ACC112 (cell line): Measurements from ENCODE around the gene ADH5.
A peak's percentile ranks its signal among the peaks of the same experiment; 100 is the strongest.
"Not testable (repeated sequence)": the region's sequence is repeated elsewhere in the genome, so short reads cannot be mapped to it uniquely, and the experiment has no call there.

Experiments used
- H2AFZ ChIP-seq: fragments of 200-600 bp; sonication (generic); one replicate; pipeline ENCODE4 v1.6.0; 2017; ENCODE audit warnings: antibody characterized with exemption, low read length; ENCODE audit not compliant: unreplicated experiment
- H3K27ac ChIP-seq: fragments of 200-600 bp; sonication (generic); 2 replicates; pipeline ENCODE4 v1.5.1; 2014; ENCODE audit warnings: low read depth, mild to moderate bottlenecking, antibody characterized with exemption, low read length, moderate library complexity
- H3K27me3 ChIP-seq: fragments of 200-600 bp; sonication (generic); 2 replicates; pipeline ENCODE4 v1.6.1; 2014; ENCODE audit warnings: mild to moderate bottlenecking, antibody characterized with exemption, low read length, moderate library complexity, mixed read lengths; ENCODE audit not compliant: insufficient read depth
- H3K36me3 ChIP-seq: fragments of 200-600 bp; sonication (generic); 2 replicates; pipeline ENCODE4 v1.6.1; 2016; ENCODE audit warnings: mild to moderate bottlenecking, antibody characterized with exemption, low read length, moderate library complexity, mixed read lengths; ENCODE audit not compliant: insufficient read depth
- H3K4me1 ChIP-seq: fragments of 200-600 bp; sonication (generic); one replicate; pipeline ENCODE4 v1.6.1; 2016; ENCODE audit warnings: low read length, mixed read lengths; ENCODE audit not compliant: insufficient read depth, unreplicated experiment, control insufficient read depth
- H3K4me3 ChIP-seq: fragments of 200-600 bp; sonication (generic); 2 replicates; pipeline ENCODE4 v1.5.1; 2014; ENCODE audit warnings: mild to moderate bottlenecking, low read depth, low read length
- H3K79me2 ChIP-seq: fragments of 200-600 bp; sonication (generic); one replicate; pipeline ENCODE4 v1.6.0; 2016; ENCODE audit warnings: low read length; ENCODE audit not compliant: control insufficient read depth, unreplicated experiment, insufficient read depth

ADH5 gene

DNA sequence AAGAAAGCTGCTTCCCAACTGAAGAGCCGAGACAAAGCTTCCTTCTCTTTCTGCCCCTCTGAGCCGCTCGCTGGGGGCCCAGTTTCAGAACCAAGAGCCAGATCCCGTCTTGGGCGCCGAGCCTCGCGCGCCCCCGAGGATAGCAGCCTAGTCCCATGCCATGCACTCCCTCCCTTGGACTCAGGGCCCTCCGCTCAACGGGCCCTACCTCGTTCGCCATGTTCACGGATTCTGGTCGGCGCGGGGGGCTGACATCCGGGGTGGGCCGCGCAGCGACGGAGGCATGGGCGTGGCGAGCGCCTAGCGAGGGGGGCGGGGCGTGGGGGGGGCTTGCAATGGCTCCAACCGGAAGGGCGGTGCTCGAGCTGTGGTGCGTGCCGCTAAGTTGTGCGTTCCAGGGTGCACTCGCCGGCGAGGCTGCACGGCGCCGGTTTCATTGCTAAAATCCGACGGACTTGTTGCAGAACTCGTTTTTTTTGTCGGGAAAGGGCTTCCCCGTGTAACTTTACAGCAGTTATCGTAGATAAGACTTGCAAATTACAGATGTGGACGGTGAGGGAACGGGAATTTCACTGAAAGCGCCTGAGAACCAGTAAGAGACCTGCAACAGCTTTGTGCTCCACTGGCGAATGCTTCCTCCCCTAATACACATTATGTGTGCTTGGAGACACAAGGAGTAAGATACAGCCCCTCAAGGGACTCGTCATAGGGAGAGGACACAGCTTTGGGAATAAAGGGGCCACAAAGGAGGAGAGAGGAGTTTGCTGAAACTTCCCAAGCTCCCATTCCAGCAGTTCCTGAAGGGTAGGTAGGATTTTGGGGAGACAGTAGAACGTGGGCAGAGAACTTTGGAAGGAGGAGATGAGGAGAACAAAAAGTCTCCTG is at the start of gene ADH5:
Gene ADH5 (minus strand): TSS at position 308 of the 885 bp plus-strand sequence. CDS start 88 bp downstream, at position 220.
- H2AFZ ChIP-seq: peak within 1 kb of the TSS; percentile 99
- peaks cover 17% of the 10 kb centered on the region for H3K36me3 ChIP-seq
- H3K4me3 ChIP-seq: peak within 1 kb of the TSS; percentile 96
- peaks cover 15% of the 10 kb centered on the region for H3K4me1 ChIP-seq
- peak within 1 kb of the TSS; percentile 69 for H3K27ac ChIP-seq
- peaks cover 59% of the 10 kb centered on the region for H3K79me2 ChIP-seq
- no peaks in the 10 kb centered on the region for H3K27me3 ChIP-seq

DNA sequence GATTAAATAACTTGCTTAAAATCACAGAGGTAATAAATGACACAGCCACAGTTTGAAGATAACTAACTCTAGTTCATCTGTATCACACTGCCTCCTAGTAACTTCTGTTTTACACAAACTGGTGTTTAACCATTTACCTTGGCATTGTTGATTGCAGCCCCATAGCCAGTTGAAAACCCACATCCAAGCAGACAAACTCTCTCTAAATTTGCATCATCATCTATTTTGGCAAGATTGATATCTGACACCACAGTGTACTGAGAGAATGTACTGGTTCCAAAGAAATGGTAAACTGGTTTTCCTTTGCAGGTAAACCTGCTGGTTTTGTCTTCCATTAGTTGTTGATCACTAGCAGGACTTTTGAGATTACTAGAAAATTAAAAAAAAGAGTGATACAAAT is 47.7 kb upstream of the ADH5 start:
- no peak overlapping the region for H3K27ac ChIP-seq
- H2AFZ ChIP-seq: no peak overlapping the region
- H3K36me3 ChIP-seq: no peaks in the 10 kb centered on the region
- H3K4me3 ChIP-seq: no peak overlapping the region
- H3K79me2 ChIP-seq: no peaks in the 10 kb centered on the region
- no peaks in the 10 kb centered on the region for H3K27me3 ChIP-seq
- no peaks in the 10 kb centered on the region for H3K4me1 ChIP-seq

DNA sequence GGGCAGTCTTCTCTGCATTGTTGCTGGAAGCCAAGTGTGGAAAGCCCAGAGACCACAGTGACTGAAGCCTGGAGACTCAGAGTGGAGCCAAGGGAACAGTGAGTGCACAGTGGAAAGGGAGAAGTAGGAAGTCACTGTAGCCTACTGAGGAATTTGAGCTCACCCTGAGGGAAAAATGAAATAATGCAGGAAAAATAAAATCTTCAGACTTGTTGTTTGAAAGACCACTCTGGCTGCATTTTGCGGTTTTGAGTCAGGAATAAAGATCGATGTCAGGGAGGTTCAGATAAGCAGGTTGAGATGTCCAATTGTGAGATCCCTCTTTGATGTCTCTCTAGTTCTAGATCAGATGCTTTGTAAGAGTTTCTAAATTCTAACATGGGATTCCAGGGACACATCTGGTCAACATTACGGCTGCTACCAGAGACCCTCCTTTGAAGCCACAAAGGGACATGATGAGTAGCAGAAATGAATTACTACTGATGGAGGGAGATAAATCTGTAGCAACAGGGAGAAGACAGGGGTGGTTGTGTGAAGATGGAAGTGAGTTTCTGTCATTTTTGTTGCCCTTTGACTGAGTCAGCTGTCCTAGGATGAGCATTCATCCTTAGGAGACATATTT is 47.1 kb upstream of the ADH5 start:
- no peaks in the 10 kb centered on the region for H3K79me2 ChIP-seq
- no peaks in the 10 kb centered on the region for H3K4me1 ChIP-seq
- H3K27me3 ChIP-seq: no peaks in the 10 kb centered on the region
- no peak overlapping the region for H3K27ac ChIP-seq
- H3K36me3 ChIP-seq: no peaks in the 10 kb centered on the region
- H2AFZ ChIP-seq: no peak overlapping the region
- H3K4me3 ChIP-seq: no peak overlapping the region

DNA sequence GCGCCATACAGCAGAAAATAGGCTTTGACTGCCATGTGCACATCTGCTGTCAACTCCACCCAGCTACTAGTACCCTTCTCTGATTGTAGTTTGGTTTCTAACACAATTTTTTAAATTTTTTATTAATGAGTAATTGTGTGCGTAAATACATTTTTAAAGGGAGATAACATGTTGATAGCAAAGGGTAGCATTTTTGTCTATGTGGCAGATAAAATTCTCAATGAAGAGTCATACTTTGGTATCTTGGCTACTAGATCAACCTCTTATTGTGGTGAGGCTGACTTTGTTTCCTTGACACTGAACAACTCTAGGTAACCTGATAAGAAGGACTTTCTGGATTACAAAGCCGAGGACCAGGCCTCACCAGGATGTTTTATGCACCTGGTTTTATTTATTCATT is 46.0 kb upstream of the ADH5 start:
- H3K4me3 ChIP-seq: no peak overlapping the region
- H3K27ac ChIP-seq: no peak overlapping the region
- H3K79me2 ChIP-seq: no peaks in the 10 kb centered on the region
- H3K36me3 ChIP-seq: 0 out of 2 replicates have a peak, but pooled peaks cover 3% of the 10 kb centered on the region
- no peaks in the 10 kb centered on the region for H3K27me3 ChIP-seq
- H3K4me1 ChIP-seq: no peaks in the 10 kb centered on the region
- H2AFZ ChIP-seq: no peak overlapping the region

DNA sequence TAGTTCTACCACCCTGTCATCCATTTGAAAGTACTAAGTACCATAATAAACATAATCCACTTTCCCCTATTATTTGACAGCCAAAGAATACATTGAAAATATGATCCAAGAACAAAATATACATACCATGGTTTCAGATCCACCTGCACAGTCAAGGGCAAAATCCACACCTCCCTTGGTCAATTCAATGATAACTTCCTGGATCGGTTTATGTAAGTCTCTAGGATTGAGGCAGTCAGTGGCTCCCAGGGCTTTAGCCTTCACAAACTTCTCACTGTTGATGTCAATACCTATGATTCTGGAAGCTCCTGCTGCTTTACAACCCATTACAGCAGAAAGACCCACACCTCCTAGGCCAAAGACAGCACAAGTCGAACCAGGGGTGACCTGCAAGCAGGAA is 42.8 kb upstream of the ADH5 start:
- Histone ChIP-seq H3K27ac (no peak overlapping the region), H3K79me2 (no peaks in the 10 kb centered on the region), H2AFZ (no peak overlapping the region), H3K36me3 (0 out of 2 replicates have a peak, but pooled peaks cover 3% of the 10 kb centered on the region), H3K4me1 (no peaks in the 10 kb centered on the region), H3K4me3 (no peak overlapping the region), H3K27me3 (no peaks in the 10 kb centered on the region)

DNA sequence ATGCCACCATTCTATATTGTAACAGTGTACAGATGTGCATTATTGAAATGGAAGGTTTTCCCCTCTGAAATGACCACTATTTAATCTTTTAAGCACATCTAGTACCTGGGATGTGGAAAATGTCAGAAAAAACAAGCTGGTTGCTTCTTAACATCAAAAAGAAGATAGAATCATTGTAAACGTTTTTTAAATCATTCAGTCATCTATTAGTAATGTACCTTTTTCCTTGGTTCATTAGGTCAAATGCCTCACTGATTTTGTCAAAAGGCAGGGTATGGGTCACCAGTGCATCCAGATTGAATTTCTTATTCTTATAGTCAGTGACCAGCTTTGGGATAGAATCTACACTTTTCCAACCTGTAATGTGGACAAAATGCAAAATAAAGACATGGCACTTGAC is 37.8 kb upstream of the ADH5 start:
- Histone ChIP-seq H3K4me3 (no peak overlapping the region), H3K4me1 (no peaks in the 10 kb centered on the region), H3K27me3 (no peaks in the 10 kb centered on the region), H3K27ac (no peak overlapping the region), H3K36me3 (0 out of 2 replicates have a peak, but pooled peaks cover 3% of the 10 kb centered on the region), H2AFZ (no peak overlapping the region), H3K79me2 (no peaks in the 10 kb centered on the region)

DNA sequence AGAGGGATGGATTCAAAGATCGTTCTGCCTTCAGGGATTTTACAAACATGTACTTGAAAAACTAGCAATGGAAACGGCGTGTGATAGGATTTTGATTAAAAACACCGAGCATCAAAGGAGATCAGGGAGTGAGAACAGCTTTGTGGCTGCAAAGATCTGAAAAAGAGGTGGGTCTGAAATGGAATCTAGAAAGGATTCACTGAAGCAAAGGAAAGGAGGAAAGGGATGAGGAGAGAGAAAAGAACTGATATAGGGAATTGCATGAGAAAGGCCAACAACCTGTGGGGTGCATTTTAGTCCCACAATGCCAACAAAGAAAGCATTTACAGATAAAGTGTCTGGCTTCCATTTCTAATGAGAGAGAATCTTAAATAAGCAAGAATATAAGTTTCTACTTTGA is 32.4 kb upstream of the ADH5 start:
- no peak overlapping the region for H2AFZ ChIP-seq

DNA sequence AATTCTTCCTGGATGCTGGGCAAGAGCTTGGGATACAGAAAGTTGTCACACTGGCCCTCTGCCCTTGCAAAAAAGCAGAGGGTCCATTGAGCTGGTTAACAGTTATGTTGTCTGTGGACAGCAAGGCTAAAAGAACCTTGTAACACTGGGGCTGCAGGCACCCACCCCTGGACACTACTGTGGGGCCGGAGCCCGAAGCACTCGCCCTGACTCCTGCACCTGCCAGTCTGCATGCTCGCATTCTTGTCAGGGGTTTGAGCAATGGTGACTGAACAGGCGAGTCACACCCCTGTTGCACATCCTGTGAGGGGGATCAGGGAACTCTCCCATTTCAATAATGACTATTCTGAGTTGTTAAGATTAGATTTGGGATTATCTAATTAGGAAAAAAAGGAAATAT is 31.9 kb upstream of the ADH5 start:
- Histone ChIP-seq H3K27me3 (no peaks in the 10 kb centered on the region), H3K4me3 (no peak overlapping the region), H2AFZ (no peak overlapping the region), H3K4me1 (no peaks in the 10 kb centered on the region), H3K36me3 (no peaks in the 10 kb centered on the region), H3K79me2 (no peaks in the 10 kb centered on the region), H3K27ac (no peak overlapping the region)

More for the DNA sequence above, 32.4 kb upstream of the ADH5 start:
- no peaks in the 10 kb centered on the region for H3K36me3 ChIP-seq
- no peak overlapping the region for H3K27ac ChIP-seq
- H3K4me1 ChIP-seq: no peaks in the 10 kb centered on the region
- H3K27me3 ChIP-seq: no peaks in the 10 kb centered on the region
- no peaks in the 10 kb centered on the region for H3K79me2 ChIP-seq
- no peak overlapping the region for H3K4me3 ChIP-seq

DNA sequence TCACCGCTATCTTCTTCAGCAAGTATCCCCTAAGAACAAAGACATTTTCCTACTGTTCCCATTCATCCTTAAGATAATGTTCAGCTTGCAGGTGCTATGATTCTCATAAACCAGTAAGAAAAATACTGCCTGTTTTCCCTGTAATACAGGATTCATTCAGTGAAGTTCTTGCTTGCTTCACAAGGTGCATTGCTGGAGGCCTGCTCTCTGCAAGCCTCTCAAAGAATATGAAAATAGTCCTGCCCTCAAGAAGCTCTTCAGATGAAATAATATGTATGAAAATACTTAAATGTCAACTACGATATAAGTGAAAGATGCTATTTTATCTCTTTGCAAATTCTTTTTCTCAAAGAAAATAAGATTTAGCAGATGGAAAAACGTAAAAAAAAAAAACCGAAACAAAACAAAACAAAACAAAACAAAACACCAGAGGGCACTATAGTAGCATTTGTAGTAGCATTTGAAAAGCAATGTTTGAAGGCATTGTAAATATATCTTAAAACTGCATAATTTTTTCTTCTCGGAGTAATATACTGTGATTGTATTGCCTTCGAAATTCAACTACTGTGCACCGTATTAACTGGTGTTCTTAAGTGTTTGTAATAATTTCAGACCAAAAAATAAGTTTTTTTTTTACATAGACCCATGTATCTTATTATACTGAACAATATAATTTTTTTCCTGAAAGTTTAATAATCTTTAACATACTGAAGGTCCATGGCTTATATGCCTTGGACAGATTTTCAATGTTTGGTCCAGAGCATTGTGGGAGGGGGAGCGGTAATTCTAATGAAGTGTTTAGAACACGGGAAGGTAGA is 29.5 kb upstream of the ADH5 start:
- no peaks in the 10 kb centered on the region for H3K79me2 ChIP-seq
- H3K36me3 ChIP-seq: no peaks in the 10 kb centered on the region
- H3K4me3 ChIP-seq: no peak overlapping the region
- no peak overlapping the region for H3K27ac ChIP-seq
- H3K4me1 ChIP-seq: no peaks in the 10 kb centered on the region
- no peak overlapping the region for H2AFZ ChIP-seq
- H3K27me3 ChIP-seq: no peaks in the 10 kb centered on the region

DNA sequence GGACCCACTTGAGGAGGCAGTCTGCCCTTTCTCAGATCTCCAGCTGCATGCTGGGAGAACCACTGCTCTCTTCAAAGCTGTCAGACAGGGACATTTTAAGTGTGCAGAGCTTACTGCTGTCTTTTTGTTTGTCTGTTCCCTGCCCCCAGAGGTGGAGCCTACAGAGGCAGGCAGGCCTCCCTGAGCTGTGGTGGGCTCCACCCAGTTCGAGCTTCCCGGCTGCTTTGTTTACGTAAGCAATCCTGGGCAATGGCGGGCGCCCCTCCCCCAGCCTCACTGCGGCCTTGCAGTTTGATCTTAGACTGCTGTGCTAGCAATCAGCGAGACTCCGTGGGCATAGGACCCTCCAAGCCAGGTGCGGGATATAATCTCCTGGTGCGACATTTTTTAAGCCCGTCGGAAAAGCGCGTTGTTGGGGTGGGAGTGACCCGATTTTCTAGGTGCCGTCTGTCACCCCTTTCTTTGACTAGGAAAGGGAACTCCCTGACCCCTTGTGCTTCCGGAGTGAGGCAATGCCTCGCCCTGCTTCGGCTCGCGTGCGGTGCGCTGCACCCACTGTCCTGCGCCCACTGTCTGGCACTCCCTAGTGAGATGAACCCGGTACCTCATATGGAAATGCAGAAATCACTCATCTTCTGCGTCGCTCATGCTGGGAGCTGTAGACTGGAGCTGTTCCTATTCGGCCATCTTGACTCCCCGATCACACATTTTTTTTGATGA is 28.7 kb upstream of the ADH5 start:
- not testable (repeated sequence) for H3K4me3 ChIP-seq, H3K27ac ChIP-seq, H3K36me3 ChIP-seq, H2AFZ ChIP-seq, H3K79me2 ChIP-seq, H3K4me1 ChIP-seq, H3K27me3 ChIP-seq
